ENCODE results near the gene GNL1.
A peak's percentile ranks its signal among the peaks of the same experiment; 100 is the strongest.

Gene GNL1

GRCh38 chr6:30570740-30571074 lies 14.4 kb upstream of the GNL1 start:
- DNase-seq (ENCODE audit: low read depth in 2 of 2, low spot score in 1 of 2), result peak in 1 of 2 donors; percentile 4

GRCh38 chr6:30570263-30570662 lies 14.0 kb upstream of the GNL1 start:
- no peak for DNase-seq (ENCODE audit: low read depth in 2 of 2, low spot score in 1 of 2)

- no peak for DNase-seq (ENCODE audit: low read depth in 2 of 2, low spot score in 1 of 2)
Observed at GRCh38 chr6:30568245-30568644, 12.0 kb upstream of the GNL1 start.

DNA sequence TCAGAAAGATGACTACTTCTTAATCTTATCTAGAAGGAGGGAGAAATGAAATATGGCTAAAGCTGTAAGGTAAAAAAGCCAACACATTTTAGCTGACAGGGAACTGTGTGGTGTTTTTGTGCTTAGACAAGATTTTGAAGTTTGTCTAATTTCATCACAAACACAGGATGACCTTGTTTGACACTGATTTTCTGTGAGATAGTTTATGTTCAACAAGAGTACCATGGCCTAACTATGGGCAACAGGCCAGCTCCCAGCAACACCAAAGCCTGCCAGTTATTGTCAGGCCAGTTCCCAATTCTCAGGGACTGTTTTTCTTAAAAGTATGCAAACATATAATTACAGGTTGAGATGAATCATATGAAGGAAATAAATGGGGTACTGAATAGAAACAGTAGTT lies 9.5 kb upstream of the GNL1 start:
- no peak for DNase-seq (ENCODE audit: low read depth in 2 of 2, low spot score in 1 of 2)

GRCh38 chr6:30564114-30564513 lies 7.8 kb upstream of the GNL1 start:
- no peak for DNase-seq (ENCODE audit: low read depth in 2 of 2, low spot score in 1 of 2)

DNA sequence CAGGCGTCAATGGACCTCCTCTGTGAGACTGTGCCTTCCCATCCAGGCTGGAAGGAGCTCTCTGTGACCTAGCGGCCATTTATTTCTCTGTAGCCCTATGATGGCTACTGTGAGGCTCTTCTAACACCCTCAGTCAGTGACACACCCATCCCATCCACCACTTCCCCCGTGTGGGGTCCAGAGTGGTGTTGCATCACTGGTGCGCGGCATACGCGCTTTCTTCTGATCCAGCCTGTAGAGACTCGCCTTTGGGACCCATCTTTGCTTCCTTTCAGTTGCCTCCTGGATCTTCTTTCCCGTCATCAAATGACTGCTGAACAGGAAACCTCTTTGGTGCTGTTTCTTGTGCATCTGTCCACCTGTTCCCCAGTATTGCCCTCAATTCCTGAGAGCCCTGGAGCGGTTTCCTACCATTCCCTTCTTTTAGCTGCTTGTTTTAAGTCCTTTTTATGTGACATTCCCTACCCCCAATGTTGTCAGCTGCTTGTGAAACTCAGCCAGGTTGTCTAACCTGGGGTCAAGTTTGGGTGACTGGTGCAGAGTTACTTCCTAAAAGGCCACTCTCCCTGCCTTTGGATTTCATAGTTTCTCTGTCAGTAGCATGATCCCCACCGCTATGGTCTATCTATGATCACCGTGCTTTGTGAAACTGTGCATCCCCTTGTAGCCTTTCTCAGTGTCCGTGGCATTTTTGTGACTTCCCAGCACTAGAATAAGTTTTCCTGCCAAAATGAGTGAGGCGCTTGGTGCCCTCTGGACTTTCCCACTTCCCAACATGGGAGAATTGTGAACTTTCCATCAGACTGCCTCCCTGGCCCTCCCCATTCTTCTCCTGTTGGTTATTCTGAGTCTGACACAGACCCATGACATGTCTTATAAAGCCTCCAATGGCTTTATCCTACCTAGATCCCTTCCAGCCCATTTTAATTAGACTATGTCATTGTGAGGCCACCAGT lies 6.5 kb upstream of the GNL1 start:
- no peak for DNase-seq (ENCODE audit: low read depth in 2 of 2, low spot score in 1 of 2)

- DNase-seq (ENCODE audit: low read depth in 2 of 2, low spot score in 1 of 2), result no peak
Observed at GRCh38 chr6:30560930-30561329, 4.6 kb upstream of the GNL1 start.

DNA sequence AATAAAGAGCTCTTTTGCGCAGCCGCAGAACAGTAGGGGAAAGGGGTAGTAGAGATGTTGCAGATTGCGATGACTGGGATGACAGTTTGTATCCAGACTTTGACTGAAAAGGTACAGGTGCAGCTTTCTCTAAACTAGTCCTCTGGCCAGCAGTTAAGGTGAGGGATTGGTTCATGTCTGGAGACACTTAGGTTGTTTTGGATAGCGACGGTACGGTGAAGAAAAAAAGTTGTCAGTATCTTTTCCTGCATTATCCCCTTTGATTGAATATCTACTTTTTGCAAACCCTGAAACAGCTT lies 1.3 kb upstream of the GNL1 start:
- peak; percentile 31 to 48 for DNase-seq (ENCODE audit: low read depth in 2 of 2, low spot score in 1 of 2)

DNA sequence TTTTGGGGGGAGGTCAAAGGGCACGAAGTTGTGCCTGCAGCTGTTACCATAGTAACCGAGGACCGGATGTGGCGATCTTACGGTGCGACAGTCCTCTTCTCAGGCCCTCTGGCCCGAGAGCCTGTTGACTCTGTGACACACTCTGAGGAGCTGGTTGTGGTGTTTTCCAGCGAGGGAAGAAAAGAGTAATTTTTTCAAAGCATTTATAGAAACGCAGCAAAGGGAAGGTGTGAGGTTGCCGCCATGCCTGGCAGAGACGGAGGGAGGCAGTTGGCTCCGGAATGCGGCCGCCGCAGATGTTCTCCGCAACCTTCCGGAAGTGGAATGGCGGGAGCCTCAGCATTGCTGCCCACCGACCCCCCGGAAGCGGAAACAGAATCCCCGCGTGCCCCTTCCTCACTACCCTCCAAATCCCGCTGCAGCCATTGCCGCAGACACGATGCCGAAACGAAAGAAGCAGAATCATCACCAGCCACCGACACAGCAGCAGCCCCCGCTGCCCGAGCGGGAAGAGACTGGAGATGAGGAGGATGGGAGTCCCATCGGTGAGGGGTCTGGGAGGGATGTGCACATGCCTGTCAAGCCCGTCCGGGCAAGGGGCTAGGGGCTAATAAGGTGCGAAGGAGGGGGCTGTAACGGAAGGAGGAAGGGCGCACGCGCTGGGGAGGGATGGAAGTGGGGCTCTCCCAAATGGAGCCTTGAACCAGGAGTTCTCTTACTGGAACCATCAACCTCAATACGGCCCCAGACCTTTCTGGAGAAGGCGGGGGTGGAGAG lies 805 bp upstream of the GNL1 start, which contains the start of gene PRR3:
Gene PRR3, plus strand, starts transcription at position 390 of the 777 bp plus-strand sequence. Its CDS starts 50 bp downstream, at position 440.
- peak; percentile 64 to 70 for DNase-seq (ENCODE audit: low read depth in 2 of 2, low spot score in 1 of 2)

DNA sequence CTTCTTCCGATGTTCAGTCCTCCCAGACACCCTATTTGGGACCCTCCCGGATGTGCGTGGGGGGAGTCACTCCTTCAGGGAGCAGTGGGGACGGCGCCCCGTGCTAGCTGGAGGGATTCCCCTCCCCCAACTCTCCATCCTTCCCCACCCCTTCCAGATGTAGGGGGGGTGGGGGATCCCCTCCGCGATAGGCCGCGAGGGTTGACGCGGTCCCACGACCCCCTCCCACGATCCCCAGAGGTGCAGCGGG lies 548 bp downstream of the GNL1 start:
- no peak for DNase-seq (ENCODE audit: low read depth in 2 of 2, low spot score in 1 of 2)

GRCh38 chr6:30554962-30555815 lies 1.1 kb downstream of the GNL1 start:
- no peak for DNase-seq (ENCODE audit: low read depth in 2 of 2, low spot score in 1 of 2)

DNA sequence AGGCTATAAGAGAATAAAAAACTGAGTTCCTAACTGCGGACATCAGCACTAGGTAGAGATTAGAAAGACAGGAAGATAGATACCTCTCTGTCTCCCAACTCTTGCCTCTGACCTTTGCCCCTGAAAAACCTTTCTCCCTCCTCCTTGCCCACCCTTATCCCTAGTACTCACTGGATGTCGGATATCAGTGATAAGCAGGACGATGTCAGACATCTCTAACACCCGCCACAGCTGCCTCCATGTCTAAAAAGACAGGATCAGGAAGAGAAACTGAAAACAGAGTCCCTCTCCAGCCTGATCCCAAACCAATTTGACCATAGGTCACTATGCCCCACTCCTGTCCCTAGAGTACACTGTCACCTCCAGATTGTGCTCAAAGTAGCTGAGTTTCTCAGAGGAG lies 1.9 kb downstream of the GNL1 start:
- no peak for DNase-seq (ENCODE audit: low read depth in 2 of 2, low spot score in 1 of 2)

DNA sequence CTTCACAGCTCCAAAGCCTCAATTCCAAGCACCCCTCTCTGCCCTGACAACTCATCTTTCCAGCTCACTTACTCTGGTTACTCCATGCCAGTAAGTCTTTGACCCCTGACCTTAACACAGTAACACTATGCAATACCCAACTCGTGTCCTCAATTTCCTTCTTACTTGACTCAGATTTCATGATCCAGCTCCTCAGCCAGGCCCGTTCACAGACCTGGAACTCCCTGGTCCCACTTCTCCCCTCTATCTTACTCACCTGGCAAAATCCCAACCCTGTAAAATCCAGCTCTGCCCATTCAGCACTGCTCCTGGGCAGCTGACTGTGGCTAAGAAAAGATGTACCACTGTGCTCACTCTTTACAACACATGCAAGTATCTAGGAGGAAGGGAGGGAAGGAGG lies 7.9 kb downstream of the GNL1 start:
- no peak for DNase-seq (ENCODE audit: low read depth in 2 of 2, low spot score in 1 of 2)

GRCh38 chr6:30547454-30547853 lies 8.8 kb downstream of the GNL1 start:
- DNase-seq (ENCODE audit: low read depth in 2 of 2, low spot score in 1 of 2), result no peak

DNA sequence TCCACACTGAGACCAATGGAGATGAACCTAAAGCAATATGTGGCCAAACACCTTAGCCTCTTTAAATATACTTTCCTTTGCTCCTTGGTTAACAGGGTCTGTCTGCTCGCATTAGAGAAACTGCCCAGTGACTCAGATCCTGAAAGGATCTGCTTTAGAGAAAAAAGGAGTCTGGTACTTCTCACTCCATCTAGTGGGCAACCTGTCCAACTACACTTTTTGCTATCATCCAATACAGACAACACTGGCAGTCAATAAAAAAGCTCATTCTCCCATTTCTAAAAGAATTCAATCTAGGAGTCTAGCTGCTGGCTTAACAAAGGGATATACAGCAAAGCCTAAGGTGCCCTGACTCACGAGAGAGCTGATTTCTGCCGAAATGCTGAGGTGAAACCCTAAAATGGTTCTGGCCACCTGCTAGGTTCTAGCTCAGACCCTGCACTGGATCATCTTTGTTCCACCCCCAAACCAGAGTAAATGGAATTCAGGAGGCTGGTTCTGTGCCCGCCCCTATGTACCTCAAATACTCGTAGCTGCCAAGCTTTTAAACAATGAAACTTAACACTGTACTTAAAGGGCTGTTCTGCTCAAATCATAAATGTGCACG lies 11.5 kb downstream of the GNL1 start:
- DNase-seq (ENCODE audit: low read depth in 2 of 2, low spot score in 1 of 2), result no peak

DNA sequence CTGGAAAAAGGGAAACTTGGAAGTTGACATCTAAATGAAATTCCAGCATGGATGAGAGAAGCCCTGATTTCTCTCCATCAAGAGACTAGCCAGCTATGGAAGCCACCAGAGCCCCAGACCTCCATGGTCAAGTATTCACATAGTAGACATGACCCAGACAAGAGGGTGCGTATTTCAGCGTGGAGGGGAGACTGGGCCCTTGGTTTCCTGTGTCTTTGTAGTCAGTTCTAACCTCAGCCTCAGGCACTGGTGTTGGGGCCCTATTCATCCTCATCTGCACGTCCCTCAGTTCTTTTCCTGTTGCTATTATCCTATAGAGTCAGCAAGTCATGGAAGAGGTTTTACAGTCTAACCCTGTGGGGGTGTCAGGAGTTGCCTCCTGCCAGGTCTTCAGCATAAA lies 12.5 kb downstream of the GNL1 start:
- DNase-seq (ENCODE audit: low read depth in 2 of 2, low spot score in 1 of 2), result no peak

- no peak for DNase-seq (ENCODE audit: low read depth in 2 of 2, low spot score in 1 of 2)
Observed at GRCh38 chr6:30542915-30543314, 13.4 kb downstream of the GNL1 start.

- DNase-seq (ENCODE audit: low read depth in 2 of 2, low spot score in 1 of 2), result no peak
Observed at GRCh38 chr6:30542404-30542725, 13.9 kb downstream of the GNL1 start.

DNA sequence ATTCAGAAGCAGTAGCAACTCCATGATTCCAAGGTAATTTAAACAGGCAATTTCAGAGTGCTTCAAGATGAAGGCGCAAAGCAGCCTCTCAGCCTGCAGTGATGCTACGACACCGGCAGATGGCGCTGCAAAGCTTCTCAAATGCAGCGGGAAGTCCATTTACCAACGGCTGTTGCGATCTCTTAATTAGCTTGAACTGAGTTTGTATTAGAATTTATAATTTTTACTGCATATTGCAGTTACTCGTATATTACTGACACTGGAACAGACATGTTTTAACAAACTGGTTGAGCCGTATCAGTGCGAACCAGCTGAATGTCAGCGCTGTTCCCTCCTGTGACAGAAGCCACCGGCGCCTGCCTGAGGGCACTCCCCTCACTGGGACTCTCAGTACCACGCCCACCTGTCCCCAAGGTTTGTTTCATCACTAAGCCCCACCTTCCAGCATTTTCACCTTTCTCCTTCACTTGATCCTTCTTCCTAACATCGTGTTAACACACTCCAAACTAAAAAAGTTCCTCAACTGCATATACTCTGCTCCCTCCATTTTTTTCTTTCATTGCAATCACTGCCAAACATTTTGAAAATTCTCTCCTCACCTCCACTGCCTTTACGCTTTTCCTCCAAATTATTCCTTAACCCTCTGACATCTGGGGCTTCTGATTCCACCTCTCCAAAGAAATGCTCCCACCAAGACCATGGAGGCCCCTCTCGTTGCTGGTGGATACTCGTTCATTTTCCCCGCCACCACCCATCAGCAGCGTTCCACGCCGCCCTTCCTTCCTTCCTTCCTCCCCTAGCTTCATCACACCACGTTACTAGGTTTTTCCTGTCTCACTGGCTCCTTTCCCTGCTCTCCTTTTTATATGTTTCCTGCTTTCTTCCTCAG lies 14.5 kb downstream of the GNL1 start:
- peak; percentile 64 to 74 for DNase-seq (ENCODE audit: low read depth in 2 of 2, low spot score in 1 of 2)

DNA sequence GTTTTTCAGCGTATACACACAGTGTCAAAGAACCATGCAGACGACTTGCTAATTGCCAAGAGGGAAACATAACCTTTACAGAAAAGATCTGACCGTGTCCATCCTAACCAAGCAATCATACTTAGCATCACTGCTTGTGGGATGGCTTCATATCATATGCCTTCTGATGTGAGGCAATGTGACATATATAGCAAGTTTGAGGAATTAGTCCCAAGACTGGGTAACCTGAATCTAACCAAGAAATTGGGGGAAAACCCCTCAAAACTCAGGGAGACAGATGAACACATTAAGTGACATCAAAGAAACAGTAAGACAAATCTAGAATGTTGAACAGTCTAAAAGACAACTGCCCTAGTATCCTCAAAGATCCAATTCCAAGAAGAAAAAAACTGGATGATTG lies 18.4 kb downstream of the GNL1 start:
- no peak for DNase-seq (ENCODE audit: low read depth in 2 of 2, low spot score in 1 of 2)

Measured in stimulated activated CD8-positive, alpha-beta memory T cell treated with anti-CD3 and anti-CD28 coated beads, Interleukin-4, amount 100 ng/mL, for 4 hours (primary cell).